HepG2 (cell line): ENCODE results near the gene SELENOM. TPM values are rescaled to one million over a fixed set of nuclear protein-coding genes. Genes with fewer than 3 reads are reported as not detected.

Experiments used
- ATAC-seq: fragments of 200-7000 bp; cut with Tn5 transposase; 3 replicates; pipeline ENCODE4 v1.9.1; 2020; ENCODE audit warnings: mild to moderate bottlenecking, moderate library complexity
- BruUV-seq: library from RNA; stranded (reverse); fragments of 400-500 nt; replicated peaks from 2 replicates; lab custom pipeline; 2021; lab: Mats Ljungman, UMichigan
- CTCF ChIA-PET: fragments of 300-600 bp; formaldehyde crosslinking; extraction: SDS; loops from one replicate; lab custom pipeline; 2021; ENCODE audit warnings: low total read pairs, inconsistent platforms, low intra/inter-chr PET ratio; lab: Yijun Ruan, JAX
- POLR2A ChIA-PET: fragments of 350-600 bp; sonication (Branson Sonifier 250); formaldehyde crosslinking; loops from one replicate; lab custom pipeline; 2020; ENCODE audit warnings: antibody characterized with exemption, inconsistent platforms; lab: Yijun Ruan, JAX
- DNase-seq: peaks from one replicate; pipeline ENCODE4 v3.0.0-alpha.2; 2015; ENCODE audit warnings: low spot score
- FAIRE-seq: peaks from 3 replicates; lab custom pipeline; 2011; peaks lifted over from hg19 to GRCh38; lab: Jason Lieb, UNC
- H2AFZ ChIP-seq: one replicate; pipeline ENCODE4 v1.6.1; 2011; ENCODE audit warnings: low read length, inconsistent platforms
- H3K27ac ChIP-seq: fragments of 300-600 bp; 3 replicates; pipeline ENCODE4 v1.8.0; 2011; ENCODE audit warnings: mixed run types, mild to moderate bottlenecking, mixed read lengths, low read length, inconsistent platforms; ENCODE audit not compliant: insufficient read depth; ENCODE audit errors: extremely low read length
- H3K27me3 ChIP-seq, 2 experiments: fragments of 200-600 bp in 1 of 2; 2 replicates in 1 of 2; 3 replicates in 1 of 2; pipeline versions ENCODE4 v1.6.0 to v1.8.0; 2011; ENCODE audit warnings: low read length in 2 of 2, mild to moderate bottlenecking in 2 of 2, moderate library complexity in 2 of 2, inconsistent platforms in 1 of 2; ENCODE audit not compliant: insufficient read depth in 2 of 2, control insufficient read depth in 1 of 2
- H3K36me3 ChIP-seq, 2 experiments: fragments of 200-600 bp in 1 of 2; replicated peaks in 1 of 2; 2 replicates in 1 of 2; 3 replicates in 1 of 2; pipeline versions ENCODE4 v1.5.1 to v1.8.0; 2011; ENCODE audit warnings: low read length in 2 of 2, inconsistent platforms in 1 of 2; ENCODE audit not compliant: insufficient read depth in 2 of 2, control insufficient read depth in 1 of 2
- H3K4me1 ChIP-seq: 2 replicates; pipeline ENCODE4 v1.5.1; 2012; ENCODE audit warnings: low read length, inconsistent platforms; ENCODE audit not compliant: insufficient read depth
- H3K4me2 ChIP-seq: 2 replicates; pipeline ENCODE4 v1.6.0; 2011; ENCODE audit warnings: low read depth, low read length, inconsistent platforms
- H3K4me3 ChIP-seq, 3 experiments: fragments of 200-600 bp in 1 of 3; sonication (generic), shearing (Covaris generic) in 1 of 3; replicated peaks in 1 of 3; 2 replicates each; pipeline ENCODE4 v1.5.1; 2011 to 2016; ENCODE audit warnings: low read length in 3 of 3, inconsistent platforms in 2 of 3, low read depth in 2 of 3, mild to moderate bottlenecking in 2 of 3, control low read depth in 1 of 3, mixed read lengths in 1 of 3; ENCODE audit not compliant: insufficient read depth in 1 of 3
- H3K79me2 ChIP-seq: one replicate; pipeline ENCODE4 v1.6.1; 2011; ENCODE audit warnings: low read length, inconsistent platforms; ENCODE audit not compliant: insufficient read depth
- H3K9ac ChIP-seq: 2 replicates; pipeline ENCODE4 v1.6.0; 2011; ENCODE audit warnings: mild to moderate bottlenecking, low read depth, low read length, inconsistent platforms; ENCODE audit not compliant: insufficient read depth
- H3K9me3 ChIP-seq: 2 replicates; pipeline ENCODE4 v1.5.1; 2012; ENCODE audit warnings: mild to moderate bottlenecking, low read length
- H4K20me1 ChIP-seq: 2 replicates; pipeline ENCODE4 v1.6.0; 2011; ENCODE audit warnings: inconsistent platforms, mild to moderate bottlenecking, low read length, moderate library complexity; ENCODE audit not compliant: insufficient read depth
- ADNP ChIP-seq: sonication (generic); formaldehyde crosslinking; IDR thresholded peaks from 2 replicates; pipeline ENCODE4 v1.4.0; 2020; ENCODE audit warnings: missing genetic modification reagents
- ATF2 ChIP-seq: sonication (generic); formaldehyde crosslinking; IDR thresholded peaks from 2 replicates; pipeline ENCODE4 v1.4.0; 2020; ENCODE audit warnings: missing genetic modification reagents
- HES4 ChIP-seq: sonication (generic); formaldehyde crosslinking; IDR thresholded peaks from 2 replicates; pipeline ENCODE4 v1.9.0; 2021; ENCODE audit warnings: mild to moderate bottlenecking, missing genetic modification reagents, borderline replicate concordance
- HMG20A ChIP-seq: IDR thresholded peaks from 2 replicates; pipeline ENCODE4 v1.6.1; 2016; ENCODE audit warnings: borderline replicate concordance
- HNRNPLL ChIP-seq: fragments of 200-400 bp; formaldehyde crosslinking; IDR thresholded peaks from 2 replicates; pipeline ENCODE4 v1.6.1; 2017; ENCODE audit warnings: mild to moderate bottlenecking, low read depth, low read length; ENCODE audit not compliant: poor library complexity, severe bottlenecking
- NFE2 ChIP-seq: sonication (generic); formaldehyde crosslinking; IDR thresholded peaks from 2 replicates; pipeline ENCODE4 v1.4.0; 2020; ENCODE audit warnings: missing genetic modification reagents
- TBL1XR1 ChIP-seq: fragments of 150-350 bp; IDR thresholded peaks from 2 replicates; pipeline ENCODE4 v1.6.1; 2014; ENCODE audit warnings: borderline replicate concordance, low read length; ENCODE audit not compliant: partially characterized antibody
- ZNF619 ChIP-seq: sonication (generic); formaldehyde crosslinking; IDR thresholded peaks from 2 replicates; pipeline ENCODE4 v1.4.0; 2020; ENCODE audit warnings: mild to moderate bottlenecking, missing genetic modification reagents
- ZNF83 ChIP-seq: sonication (generic); formaldehyde crosslinking; IDR thresholded peaks from 2 replicates; pipeline ENCODE4 v1.4.0; 2020; ENCODE audit warnings: missing genetic modification reagents, mild to moderate bottlenecking, borderline replicate concordance
- WGBS: methylation state at CpG from one replicate; pipeline ENCODE4 v1.1.6; 2017; ENCODE audit warnings: low lambda C conversion rate; 5-methylcytosine and 5-hydroxymethylcytosine counted together
- in situ Hi-C: cut with HindIII; loops from 2 replicates; pipeline ENCODE4 v1.10.0; 2017; ENCODE audit warnings: low pct_unique_long_range_greater_than_20kb; ENCODE audit not compliant: extremely low pct_ligation_motif_present
- intact Hi-C: fragments of 100-400 bp; cut with micrococcal nuclease; formaldehyde crosslinking; loops from one replicate; pipeline ENCODE4 v1.10.0; 2022; ENCODE audit not compliant: unreplicated experiment
- polyA plus RNA-seq, 8 experiments: library from polyadenylated mRNA; depleted of rRNA in 3 of 8; stranded (reverse) in 7 of 8; unstranded in 1 of 8; fragments of >200 nt; fragmentation: Illumina TruSeq in 4 of 8; extraction: Trizol in 4 of 8; gene quantifications; 2 replicates each; pipeline versions ENCODE4 v1.2.1 to v1.2.3, GENCODE V29; 2011 to 2016; ENCODE audit warnings: low read depth in 4 of 8, missing spikeins in 1 of 8, mixed read lengths in 1 of 8; ENCODE audit not compliant: insufficient read depth in 1 of 8
- total RNA-seq, 5 experiments: library from RNA; depleted of rRNA; stranded (reverse); fragments of >200 nt; fragmentation: Illumina TruSeq; extraction: Trizol; gene quantifications; 2 replicates each; pipeline ENCODE4 v1.2.3, GENCODE V29; 2016; ENCODE audit warnings: low read depth in 1 of 5
- TF ChIP-seq, protein P1 (sequence below): sonication (generic); formaldehyde crosslinking; IDR thresholded peaks from 2 replicates; pipeline ENCODE4 v1.4.0; 2020; ENCODE audit warnings: mild to moderate bottlenecking, low read depth, missing genetic modification reagents

Gene SELENOM
- total and polyA plus RNA-seq, 2 of the 13 experiments (the other 11 are each of a cell fraction or from before 2014, with no cell fraction given) = 4.1 to 4.3 TPM

GRCh38 chr22:31098632-31099110, 8.7 kb downstream of the SELENOM start:
- no peaks in the 10 kb centered on the region for H3K9me3 ChIP-seq
- no TSS peak for BruUV-seq
- no peak overlapping the region for H3K4me2 ChIP-seq
- ChIA-PET CTCF (no interaction called here), POLR2A (interaction anchor here (0.7 kb wide), 1 partner anchor 450 kb away, joined by 4 read pairs; no protein-coding TSS in a partner anchor)
- no peak overlapping the region for H3K27ac ChIP-seq
- H3K36me3 ChIP-seq = peaks cover 21 to 39% of the 10 kb centered on the region in 2 experiments; a peak in 4 of 5 replicates
- H4K20me1 ChIP-seq = no peaks in the 10 kb centered on the region
- no peaks in the 10 kb centered on the region for H3K79me2 ChIP-seq
- ATAC-seq (no peak), DNase-seq (no peak), FAIRE-seq (no peak)
- no peak overlapping the region for H3K9ac ChIP-seq
- peaks cover 19% of the 10 kb centered on the region for H3K4me1 ChIP-seq
- 95% methylated on average over 24 of the region's 36 CpGs for WGBS
- no peaks in the 10 kb centered on the region for H3K27me3 ChIP-seq
- no peak overlapping the region for H2AFZ ChIP-seq
- H3K4me3 ChIP-seq = no peak overlapping the region
- intact Hi-C loops = no loop called here
- in situ Hi-C loops = no loop called here
- TF ChIP-seq HES4 (CRISPR knock-in tag) (no peak), ADNP (CRISPR knock-in tag) (no peak), NFE2 (no peak), HNRNPLL (no peak), TBL1XR1 (no peak), ZNF619 (CRISPR knock-in tag) (no peak), ZNF83 (no peak), ATF2 (CRISPR knock-in tag) (no peak), HMG20A (CRISPR knock-in tag) (no peak)
- TF ChIP-seq, protein P1, sequence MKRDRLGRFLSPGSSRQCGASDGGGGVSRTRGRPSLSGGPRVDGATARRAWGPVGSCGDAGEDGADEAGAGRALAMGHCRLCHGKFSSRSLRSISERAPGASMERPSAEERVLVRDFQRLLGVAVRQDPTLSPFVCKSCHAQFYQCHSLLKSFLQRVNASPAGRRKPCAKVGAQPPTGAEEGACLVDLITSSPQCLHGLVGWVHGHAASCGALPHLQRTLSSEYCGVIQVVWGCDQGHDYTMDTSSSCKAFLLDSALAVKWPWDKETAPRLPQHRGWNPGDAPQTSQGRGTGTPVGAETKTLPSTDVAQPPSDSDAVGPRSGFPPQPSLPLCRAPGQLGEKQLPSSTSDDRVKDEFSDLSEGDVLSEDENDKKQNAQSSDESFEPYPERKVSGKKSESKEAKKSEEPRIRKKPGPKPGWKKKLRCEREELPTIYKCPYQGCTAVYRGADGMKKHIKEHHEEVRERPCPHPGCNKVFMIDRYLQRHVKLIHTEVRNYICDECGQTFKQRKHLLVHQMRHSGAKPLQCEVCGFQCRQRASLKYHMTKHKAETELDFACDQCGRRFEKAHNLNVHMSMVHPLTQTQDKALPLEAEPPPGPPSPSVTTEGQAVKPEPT (CRISPR knock-in tag) = no peak
